ENCODE data around the gene MPV17. TPM values are rescaled to one million over a fixed set of nuclear protein-coding genes. Genes with fewer than 3 reads are reported as not detected.
"Not testable (repeated sequence)": the region's sequence is repeated elsewhere in the genome, so short reads cannot be mapped to it uniquely, and the experiment has no call there.

MPV17 gene
- 10 to 100 TPM; 70.9 to 85.0 (median 77.1) TPM for polyA plus RNA-seq (ENCODE audit: insufficient read length in 3 of 3)

GRCh38 chr2:27322766-27323595 lies at the start of gene MPV17:
Gene MPV17, minus strand, starts transcription at chr2:27323097. Its CDS starts 580 bp downstream, at chr2:27322517.
- peak; percentile 80 to 91 (median 81) for DNase-seq (ENCODE audit: low read depth in 3 of 3, low spot score in 2 of 3)

DNA sequence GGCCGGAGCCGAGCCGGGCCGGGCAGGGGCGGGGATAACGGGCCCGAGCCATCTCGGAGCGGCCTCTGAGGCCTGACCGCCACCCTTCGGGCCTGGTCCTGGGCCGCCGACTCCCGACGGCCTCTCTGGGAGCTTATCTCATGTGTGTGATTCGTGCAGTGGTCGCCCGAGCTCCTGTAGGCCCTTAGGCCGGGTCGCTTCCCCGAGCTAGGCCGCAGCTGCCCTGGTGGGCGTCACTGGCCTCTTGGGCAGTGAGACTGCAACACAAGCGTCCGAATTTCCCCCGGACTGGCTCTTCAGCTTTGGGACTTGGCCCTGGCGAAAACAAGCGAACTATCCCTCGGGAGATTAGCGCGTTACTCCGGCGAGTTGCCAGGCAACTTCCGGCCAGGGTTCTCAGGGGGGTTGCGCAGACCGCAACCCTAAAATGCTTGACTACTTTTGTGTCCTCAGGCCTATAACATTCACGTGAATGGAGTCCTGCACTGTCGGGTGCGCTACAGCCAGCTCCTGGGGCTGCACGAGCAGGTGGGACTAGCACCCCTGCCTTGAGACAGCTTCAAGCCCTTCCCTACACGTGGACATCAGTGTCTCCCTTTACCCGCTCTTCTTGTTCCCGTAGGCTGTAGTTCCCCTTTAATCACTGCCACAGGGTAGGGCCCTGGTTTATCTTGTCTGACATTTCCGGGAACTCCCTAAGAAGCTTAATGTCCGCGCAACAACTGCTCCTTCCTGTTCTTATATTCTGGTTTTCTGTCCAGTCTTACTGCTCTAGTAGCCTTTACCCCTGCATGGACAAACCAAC lies 48.1 kb upstream of the MPV17 start:
- DNase-seq (ENCODE audit: low read depth in 3 of 3, low spot score in 2 of 3) = no peak

DNA sequence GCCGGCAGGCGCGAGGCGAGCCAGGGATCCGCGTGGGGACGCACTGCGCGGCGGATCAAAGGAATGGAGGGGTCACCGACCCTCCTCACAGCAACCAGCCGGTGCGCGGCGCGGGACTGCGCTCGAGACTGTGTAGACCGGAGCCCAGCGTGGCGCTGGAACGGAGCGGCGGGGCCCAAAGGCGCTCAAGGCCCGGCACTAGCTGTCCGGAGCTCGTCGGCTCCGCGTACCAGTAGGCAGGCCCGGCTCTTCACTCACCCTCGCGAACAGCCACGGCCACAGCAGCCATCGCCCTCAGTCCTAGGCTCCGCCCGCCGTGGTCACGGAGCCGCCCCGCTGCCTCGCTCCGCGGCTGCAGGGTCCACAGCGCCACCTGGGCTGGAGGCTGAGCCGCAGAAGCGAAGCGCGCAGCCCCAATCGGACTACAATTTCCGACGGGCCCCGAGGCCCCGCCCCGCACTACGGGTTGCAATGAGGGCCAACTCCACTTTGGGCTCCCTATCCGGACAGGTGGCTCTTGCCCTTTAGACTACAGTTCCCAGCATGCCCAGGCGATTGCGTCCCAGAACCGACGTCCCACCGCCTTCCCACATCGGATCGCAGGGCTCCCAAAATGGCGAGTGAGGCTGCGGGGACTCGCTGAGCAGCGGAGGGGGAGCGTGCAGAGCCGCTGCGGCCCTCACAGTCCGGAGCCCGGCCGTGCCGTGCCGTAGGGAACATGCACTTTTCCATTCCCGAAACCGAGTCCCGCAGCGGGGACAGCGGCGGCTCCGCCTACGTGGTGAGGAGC lies 47.3 kb upstream of the MPV17 start, which contains the start of the genes EIF2B4 and SNX17:
TSS of gene EIF2B4 (minus strand) at position 313 of the 790 bp plus-strand sequence. CDS start at position 289, 24 bp downstream.
TSS of gene SNX17 (plus strand) at position 591 of the 790 bp plus-strand sequence. CDS start at position 719, 128 bp downstream.
- DNase-seq (ENCODE audit: low read depth in 3 of 3, low spot score in 2 of 3) = peak; percentile 96 to 99 (median 98)

DNA sequence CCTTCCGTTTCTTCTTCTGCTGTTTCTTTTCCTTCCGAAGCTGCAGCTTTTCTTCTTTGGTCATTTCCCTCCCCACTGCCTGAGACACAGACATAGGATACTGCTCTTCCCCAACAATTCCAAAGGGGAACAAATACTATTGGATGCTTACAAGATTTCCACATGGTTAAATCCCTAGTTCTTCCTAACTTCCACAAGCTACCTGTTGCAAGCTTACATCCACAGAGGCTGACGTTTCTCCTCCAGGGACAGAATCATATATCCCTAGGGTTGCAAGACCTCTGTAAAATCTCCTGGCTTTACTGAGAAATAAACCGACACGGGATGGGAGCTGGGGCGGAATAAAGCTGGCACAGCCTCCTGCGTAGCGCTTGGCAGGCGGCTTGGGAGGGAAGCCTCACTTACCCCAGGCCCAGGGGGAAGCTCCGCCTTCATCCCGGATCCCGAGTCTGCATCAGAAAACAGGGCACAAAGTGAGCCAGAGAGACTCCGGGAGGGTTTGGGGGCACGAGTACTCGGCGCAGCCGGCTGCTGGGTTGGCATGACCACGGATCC lies 46.7 kb upstream of the MPV17 start:
- DNase-seq (ENCODE audit: low read depth in 3 of 3, low spot score in 2 of 3) = no peak

- DNase-seq (ENCODE audit: low read depth in 3 of 3, low spot score in 2 of 3) = no peak
Measured at GRCh38 chr2:27363933-27364332, 41.0 kb upstream of the MPV17 start.

DNA sequence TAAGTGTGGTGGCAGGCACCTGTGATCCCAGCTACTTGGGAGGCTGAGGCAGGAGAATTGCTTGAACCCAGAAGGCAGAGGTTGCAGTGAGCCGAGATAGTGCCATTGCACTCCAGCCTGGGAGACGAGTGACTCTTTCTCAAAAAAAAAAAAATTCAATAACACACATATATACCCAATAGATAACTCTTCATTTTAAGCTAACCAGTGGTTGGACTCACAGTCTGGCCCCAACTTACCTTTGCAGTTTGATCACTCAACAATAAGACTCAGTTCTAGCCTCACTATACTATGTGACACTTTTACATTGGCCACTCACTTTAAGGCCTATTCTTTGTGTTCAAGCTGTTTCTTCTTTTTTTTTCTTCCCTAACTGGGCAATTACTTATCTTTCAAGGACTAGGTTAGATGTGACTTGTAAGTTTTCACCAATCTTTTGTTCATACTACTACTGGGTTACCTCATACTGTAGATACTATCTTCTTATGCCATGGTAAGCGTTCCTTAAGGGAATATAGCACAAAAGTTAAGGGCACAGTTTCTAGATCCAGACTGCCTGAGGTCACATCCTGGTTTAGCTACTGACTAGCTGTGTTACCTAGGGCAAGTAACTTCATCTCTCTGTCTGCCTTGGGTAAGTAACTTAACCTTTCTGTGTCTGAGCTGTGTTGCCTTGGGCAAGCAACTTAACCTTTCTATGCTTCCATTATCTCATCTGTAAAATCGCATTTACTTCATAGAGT lies 40.0 kb upstream of the MPV17 start:
- no peak for DNase-seq (ENCODE audit: low read depth in 3 of 3, low spot score in 2 of 3)

DNA sequence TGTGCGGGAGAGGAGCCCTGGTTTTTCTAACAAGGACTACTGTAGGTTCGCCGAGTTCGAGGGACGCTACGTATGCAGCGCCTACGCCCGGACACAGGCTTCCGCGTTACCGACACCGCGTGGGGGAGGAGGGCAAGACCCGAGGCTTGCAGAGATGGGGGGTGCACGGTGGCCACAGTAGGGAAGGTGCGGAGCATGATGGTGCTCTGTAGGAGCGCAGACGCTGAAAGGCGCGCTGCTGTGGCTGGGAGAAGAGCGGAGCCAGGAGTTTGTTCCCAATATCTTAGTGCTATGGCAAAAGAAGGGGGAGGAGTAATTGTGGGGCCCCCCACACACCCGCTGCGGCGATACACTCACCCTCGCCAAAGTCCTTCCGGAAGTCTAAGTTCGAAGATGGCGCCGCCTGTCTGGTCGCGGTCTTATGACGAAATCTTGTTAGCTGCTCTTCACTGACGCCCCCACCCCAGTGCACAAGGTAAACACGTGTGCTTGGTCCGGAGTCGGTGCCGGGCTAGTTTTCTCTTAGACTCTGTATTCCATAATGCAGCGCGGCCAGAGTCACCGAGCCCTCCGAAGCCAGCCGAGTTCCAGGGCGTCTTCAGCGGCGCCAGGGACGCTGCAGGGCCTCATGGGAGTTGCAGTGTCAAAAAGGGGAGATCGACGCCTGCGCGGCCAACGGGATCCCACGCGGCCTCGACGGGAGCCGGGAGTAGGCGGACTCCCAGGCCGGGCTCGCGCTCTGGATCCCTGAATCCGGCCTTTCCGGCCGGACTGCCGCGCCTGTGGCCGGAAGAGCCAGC lies 33.7 kb upstream of the MPV17 start, which contains the start of gene GTF3C2:
TSS of gene GTF3C2 (minus strand) at position 383 of the 800 bp plus-strand sequence. CDS start 13,210 bp downstream, outside the sequence.
- peak; percentile 95 to 98 (median 98) for DNase-seq (ENCODE audit: low read depth in 3 of 3, low spot score in 2 of 3)

DNA sequence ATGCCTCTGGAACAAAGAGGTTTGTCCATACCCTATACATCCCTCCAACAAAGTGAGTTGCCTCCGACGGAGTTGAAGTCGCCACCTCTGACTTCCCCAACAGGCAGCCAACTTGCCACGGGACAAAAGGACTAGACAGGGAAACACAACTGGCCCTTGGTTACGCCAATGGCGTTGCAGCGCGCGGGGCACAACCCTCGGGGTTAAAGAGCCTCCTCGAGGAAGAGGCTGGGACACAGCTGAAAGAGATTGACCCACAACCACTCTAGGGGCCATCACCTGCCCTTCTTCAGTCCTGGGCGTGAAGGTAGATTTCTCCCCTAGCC lies 33.1 kb upstream of the MPV17 start:
- DNase-seq (ENCODE audit: low read depth in 3 of 3, low spot score in 2 of 3) = no peak

GRCh38 chr2:27354597-27354927 lies 31.7 kb upstream of the MPV17 start:
- DNase-seq (ENCODE audit: low read depth in 3 of 3, low spot score in 2 of 3) = no peak

DNA sequence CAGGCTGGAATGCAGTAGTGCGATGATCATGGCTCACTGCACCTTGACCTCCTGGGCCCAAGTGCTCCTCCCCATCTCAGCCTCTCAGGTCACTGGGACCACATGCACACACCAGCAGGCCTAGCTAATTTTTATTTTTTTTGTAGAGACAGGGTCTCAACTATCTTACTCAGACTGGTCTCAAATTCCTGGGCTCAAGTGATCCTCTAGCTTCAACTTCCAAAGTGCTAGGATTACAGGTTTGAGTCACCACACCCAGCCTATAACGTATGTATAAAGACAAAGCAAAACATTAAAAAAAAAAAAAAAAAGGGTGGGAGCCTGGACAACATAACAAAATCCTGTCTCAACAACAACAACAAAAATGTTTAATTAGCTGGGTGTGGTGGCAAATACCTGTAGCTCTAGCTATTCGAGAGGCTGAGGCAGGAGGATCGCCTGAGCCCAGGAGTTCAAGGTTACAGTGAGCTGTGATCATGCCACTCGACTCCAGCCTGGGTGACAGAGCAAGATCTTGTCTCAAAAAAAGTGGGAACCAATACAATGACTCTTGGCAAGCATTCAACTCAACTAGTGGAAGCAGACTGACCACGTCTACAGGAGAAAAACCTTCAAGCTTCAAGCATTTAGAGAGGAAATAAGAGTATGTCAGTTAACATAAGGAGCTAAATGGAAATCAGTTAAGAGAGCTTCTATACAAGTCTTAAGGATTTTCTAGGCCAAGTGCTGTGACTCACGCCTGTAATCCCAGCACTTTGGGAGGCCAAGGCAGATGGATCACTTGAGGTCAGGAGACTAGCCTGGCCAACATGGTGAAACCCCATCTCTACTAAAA lies 31.1 kb upstream of the MPV17 start:
- DNase-seq (ENCODE audit: low read depth in 3 of 3, low spot score in 2 of 3) = no peak

GRCh38 chr2:27353386-27353761 lies 30.5 kb upstream of the MPV17 start:
- DNase-seq (ENCODE audit: low read depth in 3 of 3, low spot score in 2 of 3) = not testable (repeated sequence)

- DNase-seq (ENCODE audit: low read depth in 3 of 3, low spot score in 2 of 3) = no peak
Measured at GRCh38 chr2:27351802-27352598, 29.1 kb upstream of the MPV17 start.

- DNase-seq (ENCODE audit: low read depth in 3 of 3, low spot score in 2 of 3) = no peak
Measured at GRCh38 chr2:27350106-27350693, 27.3 kb upstream of the MPV17 start.

GRCh38 chr2:27347641-27348040 lies 24.7 kb upstream of the MPV17 start:
- no peak for DNase-seq (ENCODE audit: low read depth in 3 of 3, low spot score in 2 of 3)

- DNase-seq (ENCODE audit: low read depth in 3 of 3, low spot score in 2 of 3) = no peak
Measured at GRCh38 chr2:27336173-27336572, 13.3 kb upstream of the MPV17 start.

DNA sequence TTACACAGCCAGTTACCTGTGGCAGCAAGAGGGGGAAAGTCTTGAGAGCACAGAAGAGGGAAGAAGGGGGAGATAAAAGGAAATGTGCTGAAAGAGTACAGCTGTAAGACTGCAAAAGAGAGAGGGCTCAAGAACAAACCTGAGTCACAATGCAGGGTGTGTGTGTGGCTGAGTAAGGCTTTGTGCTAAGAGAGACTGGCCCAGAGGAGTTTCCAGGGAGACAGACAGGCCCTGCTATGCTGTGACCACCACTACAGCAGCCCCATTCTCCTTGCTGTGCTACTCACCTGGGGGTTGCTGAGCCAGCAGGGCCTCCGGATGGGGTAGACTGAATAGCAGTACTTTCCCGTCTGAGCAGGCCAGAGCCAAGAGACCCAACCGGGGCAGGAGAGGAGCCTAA lies 12.4 kb upstream of the MPV17 start:
- no peak for DNase-seq (ENCODE audit: low read depth in 3 of 3, low spot score in 2 of 3)

- DNase-seq (ENCODE audit: low read depth in 3 of 3, low spot score in 2 of 3) = no peak
Measured at GRCh38 chr2:27324720-27325119, 1.8 kb upstream of the MPV17 start.
